ENCODE data around the gene GSKIP. TPM values are rescaled to one million over a fixed set of nuclear protein-coding genes. Genes with fewer than 3 reads are reported as not detected.

Gene GSKIP
- total RNA-seq, 2 donors from 2014 or later = 16.0 to 24.7 TPM

- Mint-ChIP-seq H3K36me3 (no peaks in the 10 kb centered on the region), H3K9me3 (no peaks in the 10 kb centered on the region), H3K27ac (no peak overlapping the region)
- ATAC-seq = no peak
- DNase-seq (ENCODE audit: low spot score in 2 of 2) = no peak
These were observed 36.1 kb downstream of the GSKIP start for GRCh38 chr14:96399405-96399804.

DNA sequence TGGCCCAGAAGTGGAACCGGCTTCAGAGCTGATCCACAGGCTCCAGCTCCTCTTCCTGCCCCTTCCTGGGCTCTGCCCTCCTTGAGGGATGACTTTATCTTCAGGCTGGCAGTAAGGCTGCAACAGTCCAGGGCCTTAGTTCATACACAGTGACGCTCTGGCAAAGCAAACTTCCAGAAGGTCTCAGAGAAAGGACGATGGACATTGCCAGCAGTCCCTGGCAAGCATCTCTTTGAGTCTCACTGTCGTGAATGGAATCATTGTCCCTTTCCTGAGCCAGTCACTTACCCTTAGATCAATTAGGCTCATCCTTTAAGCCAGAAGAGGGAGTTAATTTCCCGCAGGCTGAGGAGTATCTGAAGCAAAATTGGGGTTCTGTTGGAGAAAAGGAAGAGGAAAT lies 37.2 kb downstream of the GSKIP start:
- no peaks in the 10 kb centered on the region for H3K9me3 Mint-ChIP-seq
- DNase-seq (ENCODE audit: low spot score in 2 of 2) (no peak), ATAC-seq (no peak)

GRCh38 chr14:96403409-96403808 lies 40.1 kb downstream of the GSKIP start:
- ATAC-seq = no peak
- no peak for DNase-seq (ENCODE audit: low spot score in 2 of 2)
- H3K36me3 Mint-ChIP-seq = no peaks in the 10 kb centered on the region
- no peak overlapping the region for H3K27ac Mint-ChIP-seq
- no peaks in the 10 kb centered on the region for H3K9me3 Mint-ChIP-seq

More for the DNA sequence above, 37.2 kb downstream of the GSKIP start:
- Mint-ChIP-seq H3K27ac (no peak overlapping the region), H3K36me3 (no peaks in the 10 kb centered on the region)

- DNase-seq (ENCODE audit: low spot score in 2 of 2) = no peak
- Mint-ChIP-seq H3K27ac (no peak overlapping the region), H3K36me3 (no peaks in the 10 kb centered on the region), H3K9me3 (no peaks in the 10 kb centered on the region)
- no peak for ATAC-seq
These were observed 42.4 kb downstream of the GSKIP start for GRCh38 chr14:96405677-96406076.

GRCh38 chr14:96407935-96408570 lies 44.7 kb downstream of the GSKIP start:
- Mint-ChIP-seq H3K9me3 (no peaks in the 10 kb centered on the region), H3K36me3 (no peaks in the 10 kb centered on the region), H3K27ac (peak overlapping the region in 1 of 2 donors; percentile 56)
- ATAC-seq (no peak), DNase-seq (ENCODE audit: low spot score in 2 of 2) (no peak)

- no peak for DNase-seq (ENCODE audit: low spot score in 2 of 2)
- no peak for ATAC-seq
These were observed 45.3 kb downstream of the GSKIP start for GRCh38 chr14:96408608-96409007.

GRCh38 chr14:96409701-96410100 lies 46.4 kb downstream of the GSKIP start:
- H3K27ac Mint-ChIP-seq = no peak overlapping the region
- H3K9me3 Mint-ChIP-seq = no peaks in the 10 kb centered on the region
- no peaks in the 10 kb centered on the region for H3K36me3 Mint-ChIP-seq
- DNase-seq (ENCODE audit: low spot score in 2 of 2) = no peak
- ATAC-seq = no peak

More at GRCh38 chr14:96408608-96409007, 45.3 kb downstream of the GSKIP start:
- H3K36me3 Mint-ChIP-seq = no peaks in the 10 kb centered on the region
- H3K27ac Mint-ChIP-seq = peak overlapping the region in 1 of 2 donors; percentile 56
- no peaks in the 10 kb centered on the region for H3K9me3 Mint-ChIP-seq

DNA sequence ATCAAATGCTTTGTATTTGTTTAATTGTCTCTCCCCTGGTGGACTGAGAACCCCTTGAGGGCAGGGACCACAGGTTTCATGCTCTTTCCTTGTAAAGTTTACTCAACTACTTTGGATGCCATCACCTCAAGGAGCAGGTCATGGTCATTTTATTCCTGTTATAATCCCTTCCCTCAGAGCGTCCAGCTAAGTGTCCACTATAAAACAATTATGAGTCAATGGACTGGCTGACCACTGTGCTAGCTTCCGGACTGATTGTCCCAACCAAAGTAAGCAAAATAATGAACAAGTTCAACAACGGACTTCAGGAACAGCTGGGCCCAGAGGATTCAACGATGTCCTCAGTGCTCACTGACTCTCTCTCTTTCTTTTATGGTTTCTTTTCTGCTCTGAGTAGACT lies 46.8 kb downstream of the GSKIP start:
- ATAC-seq (no peak), DNase-seq (ENCODE audit: low spot score in 2 of 2) (no peak)
- no peaks in the 10 kb centered on the region for H3K9me3 Mint-ChIP-seq
- H3K27ac Mint-ChIP-seq = no peak overlapping the region
- H3K36me3 Mint-ChIP-seq = no peaks in the 10 kb centered on the region

DNA sequence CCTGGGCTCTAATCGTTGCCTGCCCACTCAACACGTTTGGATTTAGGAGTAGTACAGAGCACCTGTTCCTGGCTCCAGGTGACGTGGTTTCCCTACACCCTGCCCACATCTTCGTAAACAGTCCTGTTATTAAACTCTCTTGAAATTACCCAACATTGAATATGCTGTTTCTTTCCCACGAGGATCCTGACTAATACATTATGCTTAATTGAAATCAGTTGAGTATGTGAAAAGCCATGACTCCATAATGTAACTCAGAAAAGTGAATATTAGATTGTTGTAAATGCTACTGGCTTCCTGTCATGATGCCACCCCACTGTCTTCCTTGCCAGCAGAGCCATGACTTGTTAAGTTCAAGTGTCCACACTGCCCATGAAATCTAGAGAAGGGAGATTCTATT lies 50.2 kb downstream of the GSKIP start:
- ATAC-seq (no peak), DNase-seq (ENCODE audit: low spot score in 2 of 2) (no peak)
- H3K36me3 Mint-ChIP-seq = no peaks in the 10 kb centered on the region
- H3K9me3 Mint-ChIP-seq = no peaks in the 10 kb centered on the region
- no peak overlapping the region for H3K27ac Mint-ChIP-seq

DNA sequence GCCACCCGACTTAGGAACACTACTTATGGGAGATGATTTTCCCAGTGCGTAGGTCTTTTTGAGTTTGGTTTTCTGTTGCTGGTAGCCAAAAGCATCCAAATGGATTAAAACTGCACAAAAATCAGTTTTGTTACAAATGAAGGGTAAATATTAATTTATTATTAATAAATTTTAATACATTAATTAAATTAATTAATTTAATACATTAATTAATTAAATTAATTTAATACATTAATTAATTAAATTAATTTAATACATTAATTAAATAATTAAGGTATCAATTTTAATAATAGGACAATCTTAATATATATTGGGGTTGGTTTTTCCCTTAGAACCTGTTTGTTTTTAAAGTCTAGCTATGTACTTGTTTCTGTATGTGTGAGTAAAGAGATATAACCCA lies 52.2 kb downstream of the GSKIP start:
- Mint-ChIP-seq H3K36me3 (no peaks in the 10 kb centered on the region), H3K9me3 (no peaks in the 10 kb centered on the region), H3K27ac (no peak overlapping the region)
- ATAC-seq (no peak), DNase-seq (ENCODE audit: low spot score in 2 of 2) (no peak)

DNA sequence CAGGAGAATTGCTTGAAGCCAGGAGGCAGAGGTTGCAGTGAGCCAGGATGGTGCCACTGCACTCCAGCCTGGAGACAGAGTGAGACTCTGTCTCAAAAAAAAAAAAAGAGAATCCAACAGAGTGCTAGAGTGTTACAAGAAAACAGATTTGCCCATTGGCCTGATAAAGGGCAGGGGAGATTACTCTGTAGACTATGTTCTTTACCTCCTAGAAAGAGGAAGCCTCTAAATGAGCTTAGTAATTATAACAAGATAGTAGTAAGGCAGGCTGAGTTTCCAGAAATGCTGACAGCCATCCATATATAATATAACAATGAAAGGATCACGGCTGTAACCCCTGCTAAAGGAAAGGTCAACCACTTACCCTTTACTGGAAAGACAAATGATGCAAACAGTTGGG lies 53.0 kb downstream of the GSKIP start:
- DNase-seq (ENCODE audit: low spot score in 2 of 2) (no peak), ATAC-seq (no peak)
- Mint-ChIP-seq H3K9me3 (no peaks in the 10 kb centered on the region), H3K27ac (no peak overlapping the region), H3K36me3 (no peaks in the 10 kb centered on the region)

GRCh38 chr14:96417254-96417653 lies 53.9 kb downstream of the GSKIP start:
- no peak overlapping the region for H3K27ac Mint-ChIP-seq
- DNase-seq (ENCODE audit: low spot score in 2 of 2) (no peak), ATAC-seq (no peak)
- no peaks in the 10 kb centered on the region for H3K9me3 Mint-ChIP-seq
- no peaks in the 10 kb centered on the region for H3K36me3 Mint-ChIP-seq

DNA sequence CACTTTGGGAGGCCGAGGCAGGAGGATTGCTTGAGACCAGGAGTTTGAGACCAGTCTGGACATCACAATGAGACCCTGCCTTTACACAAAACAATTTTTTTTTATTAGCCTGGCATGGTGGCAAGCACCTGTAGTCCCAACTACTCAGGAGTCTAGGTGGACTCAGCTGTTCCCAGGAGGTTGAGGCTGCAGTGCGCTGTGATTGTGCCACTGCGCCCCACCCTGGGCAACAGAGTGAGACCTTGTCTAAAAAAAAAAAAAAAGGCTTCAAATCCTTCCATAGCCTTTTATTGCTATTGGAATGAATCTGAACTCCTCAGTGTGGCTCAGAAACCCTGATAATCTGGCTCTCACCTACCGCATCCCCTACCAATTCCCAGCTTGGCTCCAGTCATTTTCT lies 54.7 kb downstream of the GSKIP start:
- ATAC-seq = no peak
- no peaks in the 10 kb centered on the region for H3K9me3 Mint-ChIP-seq
- H3K36me3 Mint-ChIP-seq = no peaks in the 10 kb centered on the region
- DNase-seq (ENCODE audit: low spot score in 2 of 2) = no peak
- H3K27ac Mint-ChIP-seq = no peak overlapping the region

- no peaks in the 10 kb centered on the region for H3K36me3 Mint-ChIP-seq
- no peak overlapping the region for H3K27ac Mint-ChIP-seq
These were observed 57.9 kb downstream of the GSKIP start for GRCh38 chr14:96421236-96421635.

DNA sequence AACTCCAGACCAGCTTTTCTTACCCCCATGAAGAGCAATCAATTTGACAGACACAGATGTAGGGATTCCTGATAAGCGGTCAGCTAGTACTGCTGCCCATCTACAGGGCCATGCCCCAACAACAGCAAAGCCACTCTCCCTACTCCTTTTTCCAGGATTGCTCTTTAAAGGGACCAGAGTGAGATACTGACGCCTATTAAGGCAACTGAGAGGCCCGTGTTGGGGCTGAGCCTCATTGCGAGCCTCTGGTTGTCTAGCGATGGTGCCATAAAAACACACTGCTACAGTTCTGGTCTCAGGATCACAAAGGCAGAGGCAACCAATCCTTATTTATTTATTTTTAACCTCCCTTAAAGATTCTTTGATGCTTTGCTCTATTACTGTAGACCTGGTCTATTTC lies 59.7 kb downstream of the GSKIP start:
- DNase-seq (ENCODE audit: low spot score in 2 of 2) = no peak
- no peaks in the 10 kb centered on the region for H3K36me3 Mint-ChIP-seq
- no peak for ATAC-seq
- no peak overlapping the region for H3K27ac Mint-ChIP-seq
- no peaks in the 10 kb centered on the region for H3K9me3 Mint-ChIP-seq

More at GRCh38 chr14:96421236-96421635, 57.9 kb downstream of the GSKIP start:
- no peak for DNase-seq (ENCODE audit: low spot score in 2 of 2)
- ATAC-seq = no peak
- no peaks in the 10 kb centered on the region for H3K9me3 Mint-ChIP-seq

- DNase-seq (ENCODE audit: low spot score in 2 of 2) (no peak), ATAC-seq (no peak)
- H3K36me3 Mint-ChIP-seq = no peaks in the 10 kb centered on the region
- peak overlapping the region in 1 of 2 donors; percentile 26 for H3K27ac Mint-ChIP-seq
- H3K9me3 Mint-ChIP-seq = no peaks in the 10 kb centered on the region
These were observed 60.3 kb downstream of the GSKIP start for GRCh38 chr14:96423446-96424108.

- DNase-seq (ENCODE audit: low spot score in 2 of 2) (peak; percentile 41 to 60), ATAC-seq (peak; percentile 79 to 91)
- H3K9me3 Mint-ChIP-seq = no peaks in the 10 kb centered on the region
- no peaks in the 10 kb centered on the region for H3K36me3 Mint-ChIP-seq
- H3K27ac Mint-ChIP-seq = peak overlapping the region in 1 of 2 donors; percentile 26
These were observed 61.0 kb downstream of the GSKIP start for GRCh38 chr14:96424109-96424989.
